IPS DF 6.9 (cell line): Measurements from ENCODE around the gene PTGFR.

Source experiments
- DNase-seq: peaks from one replicate; pipeline ENCODE4 v3.0.0-alpha.2; 2013; ENCODE audit warnings: low read depth, low spot score
- H3K27ac ChIP-seq: one replicate; pipeline ENCODE4 v1.5.1; 2013; ENCODE audit warnings: low read length, control low read depth
- H3K27me3 ChIP-seq: 2 replicates; pipeline ENCODE4 v1.6.1; 2013; ENCODE audit warnings: mild to moderate bottlenecking, low read length; ENCODE audit not compliant: control insufficient read depth, insufficient read depth
- H3K36me3 ChIP-seq: 2 replicates; pipeline ENCODE4 v1.6.1; 2013; ENCODE audit warnings: low read length; ENCODE audit not compliant: control insufficient read depth, insufficient read depth
- H3K4me1 ChIP-seq: 2 replicates; pipeline ENCODE4 v1.6.1; 2013; ENCODE audit warnings: low read length; ENCODE audit not compliant: control insufficient read depth, insufficient read depth
- H3K4me3 ChIP-seq: 2 replicates; pipeline ENCODE4 v1.5.1; 2013; ENCODE audit warnings: mild to moderate bottlenecking, low read length
- H3K9me3 ChIP-seq: 2 replicates; pipeline ENCODE4 v1.6.1; 2013; ENCODE audit warnings: low read length, inconsistent platforms; ENCODE audit not compliant: control insufficient read depth, insufficient read depth
- WGBS: extraction: QIAGEN DNeasy Blood & Tissue Kit; methylation state at CpG from one replicate; pipeline ENCODE4 v1.1.7; 2013; ENCODE audit warnings: mixed read lengths, missing lambda C conversion rate; ENCODE audit not compliant: insufficient read length, insufficient coverage; 5-methylcytosine and 5-hydroxymethylcytosine counted together

The PTGFR gene

GRCh38 chr1:78577257-78578100 is 86.7 kb downstream of the PTGFR start:
- Histone ChIP-seq H3K4me1 (no peaks in the 10 kb centered on the region), H3K9me3 (no peaks in the 10 kb centered on the region), H3K36me3 (no peaks in the 10 kb centered on the region), H3K4me3 (no peak overlapping the region), H3K27me3 (no peaks in the 10 kb centered on the region), H3K27ac (no peak overlapping the region)
- WGBS = no CpG with 5 or more reads among the region's 9 CpGs
- DNase-seq = no peak

GRCh38 chr1:78586572-78586971 is 95.8 kb downstream of the PTGFR start:
- WGBS = no CpG with 5 or more reads among the region's 1 CpG
- Histone ChIP-seq H3K36me3 (no peaks in the 10 kb centered on the region), H3K9me3 (no peaks in the 10 kb centered on the region), H3K4me1 (no peaks in the 10 kb centered on the region), H3K4me3 (no peak overlapping the region), H3K27me3 (no peaks in the 10 kb centered on the region), H3K27ac (no peak overlapping the region)
- DNase-seq = no peak

- H3K27ac ChIP-seq = no peak overlapping the region
- H3K27me3 ChIP-seq = no peaks in the 10 kb centered on the region
- DNase-seq = no peak
- H3K36me3 ChIP-seq = no peaks in the 10 kb centered on the region
- WGBS = no CpG with 5 or more reads among the region's 1 CpG
- H3K4me1 ChIP-seq = no peaks in the 10 kb centered on the region
- no peak overlapping the region for H3K4me3 ChIP-seq
- H3K9me3 ChIP-seq = no peaks in the 10 kb centered on the region
Observed at GRCh38 chr1:78587211-78587610, 96.4 kb downstream of the PTGFR start.
